Measurements from ENCODE around the gene NLGN3. TPM values are rescaled to one million over a fixed set of nuclear protein-coding genes. Genes with fewer than 3 reads are reported as not detected.

Gene NLGN3
- total RNA-seq, 4 donors from 2014 or later, result 0.21 to 0.52 (median 0.43) TPM

- H3K4me3 ChIP-seq (ENCODE audit: low read depth, poor library complexity, severe bottlenecking), result no peak overlapping the region
- intact Hi-C loops (cut with DNase I; ENCODE audit: low total_unique reads), result no loop called here
- no peak for TF ChIP-seq POLR2A (IDR thresholded peaks at IDR 0.05)
- TF ChIP-seq CTCF (IDR thresholded peaks at IDR 0.05), result no peak
- no peak for DNase-seq (ENCODE audit: low spot score in 2 of 2)
- 78 to 86% methylated on average over 5 of the region's 5 CpGs for WGBS, 2 donors
These were observed 14.7 kb downstream of the NLGN3 start for GRCh38 chrX:71159335-71159734.

- WGBS, 2 donors, result 64 to 81% methylated on average over 2 to 3 of the region's 3 CpGs
- no peak for DNase-seq (ENCODE audit: low spot score in 2 of 2)
- intact Hi-C loops (cut with DNase I; ENCODE audit: low total_unique reads), result no loop called here
- TF ChIP-seq CTCF (IDR thresholded peaks at IDR 0.05), result no peak
- TF ChIP-seq POLR2A (IDR thresholded peaks at IDR 0.05), result no peak
- no peak overlapping the region for H3K4me3 ChIP-seq (ENCODE audit: low read depth, poor library complexity, severe bottlenecking)
These were observed 15.8 kb downstream of the NLGN3 start for GRCh38 chrX:71160475-71160874.

- intact Hi-C loops (cut with DNase I; ENCODE audit: low total_unique reads), result no loop called here
- DNase-seq (ENCODE audit: low spot score in 2 of 2), result no peak
- TF ChIP-seq POLR2A (IDR thresholded peaks at IDR 0.05), result no peak
- TF ChIP-seq CTCF (IDR thresholded peaks at IDR 0.05), result no peak
- WGBS, 2 donors, result 84% methylated on average over 4 of the region's 4 CpGs
- no peak overlapping the region for H3K4me3 ChIP-seq (ENCODE audit: low read depth, poor library complexity, severe bottlenecking)
These were observed 18.3 kb downstream of the NLGN3 start for GRCh38 chrX:71162981-71163380.

GRCh38 chrX:71164071-71164470 is 19.4 kb downstream of the NLGN3 start:
- WGBS, 2 donors, result 77 to 78% methylated on average over 8 to 12 of the region's 12 CpGs
- intact Hi-C loops (cut with DNase I; ENCODE audit: low total_unique reads), result no loop called here

GRCh38 chrX:71166461-71166860 is 21.8 kb downstream of the NLGN3 start:
- TF ChIP-seq POLR2A (IDR thresholded peaks at IDR 0.05), result no peak
- no peak for TF ChIP-seq CTCF (IDR thresholded peaks at IDR 0.05)
- WGBS, 2 donors, result 77 to 90% methylated on average over 6 of the region's 6 CpGs
- intact Hi-C loops (cut with DNase I; ENCODE audit: low total_unique reads), result no loop called here
- no peak overlapping the region for H3K4me3 ChIP-seq (ENCODE audit: low read depth, poor library complexity, severe bottlenecking)
- no peak for DNase-seq (ENCODE audit: low spot score in 2 of 2)

More at GRCh38 chrX:71164071-71164470, 19.4 kb downstream of the NLGN3 start:
- no peak for DNase-seq (ENCODE audit: low spot score in 2 of 2)
- TF ChIP-seq POLR2A (IDR thresholded peaks at IDR 0.05) (no peak), CTCF (IDR thresholded peaks at IDR 0.05) (no peak)
- no peak overlapping the region for H3K4me3 ChIP-seq (ENCODE audit: low read depth, poor library complexity, severe bottlenecking)

GRCh38 chrX:71167031-71167781 is 22.6 kb downstream of the NLGN3 start:
- no peak for DNase-seq (ENCODE audit: low spot score in 2 of 2)
- 85 to 96% methylated on average over 11 to 17 of the region's 17 CpGs for WGBS, 2 donors
- TF ChIP-seq CTCF (IDR thresholded peaks at IDR 0.05), result no peak
- TF ChIP-seq POLR2A (IDR thresholded peaks at IDR 0.05), result no peak
- no peak overlapping the region for H3K4me3 ChIP-seq (ENCODE audit: low read depth, poor library complexity, severe bottlenecking)
- intact Hi-C loops (cut with DNase I; ENCODE audit: low total_unique reads), result no loop called here

All from lower leg skin (tissue), 4 donors.